Measurements from ENCODE around the gene HSPB6.

The HSPB6 gene

GRCh38 chr19:35767288-35768081, 10.7 kb upstream of the HSPB6 start:
- no peak overlapping the region for H2AFZ ChIP-seq (ENCODE audit: low read length)
- H2BK120ac ChIP-seq (ENCODE audit: low read depth, low read length): no peak overlapping the region
- peak overlapping the region; percentile 11 for H3K4me2 ChIP-seq (ENCODE audit: insufficient read depth, low read length, poor library complexity, severe bottlenecking)
- WGBS, 2 donors (ENCODE audit: extremely low coverage in 2 of 2, insufficient read length in 2 of 2, insufficient replicate concordance in 1 of 2): no CpG with 5 or more reads among the region's 34 CpGs
- H2AK5ac ChIP-seq (ENCODE audit: low read depth, low read length): no peak overlapping the region
- H3K27ac ChIP-seq (replicated peaks; ENCODE audit: low read length): no peak overlapping the region
- peak overlapping the region; percentile 43 for H3K23ac ChIP-seq (ENCODE audit: low read depth, low read length, poor library complexity)
- no peak overlapping the region for H3K18ac ChIP-seq (ENCODE audit: low read length)
- peaks cover 21 to 55% of the 10 kb centered on the region in 2 donors for H3K36me3 ChIP-seq (replicated peaks in 1 of 2; ENCODE audit: control insufficient read depth in 2 of 2, insufficient read depth in 2 of 2, low read length in 2 of 2)
- H3K14ac ChIP-seq (ENCODE audit: low read length): peak overlapping the region; percentile 38
- peak overlapping the region; percentile 66 for H3K4ac ChIP-seq (ENCODE audit: low read length)
- no peak overlapping the region for H2BK15ac ChIP-seq (ENCODE audit: low read length)
- H3K4me1 ChIP-seq (ENCODE audit: control insufficient read depth in 2 of 2, insufficient read depth in 1 of 2, low read depth in 1 of 2, low read length in 2 of 2): peaks cover 0 to 5% of the 10 kb centered on the region in 2 donors
- peaks cover 3% of the 10 kb centered on the region for H3K79me1 ChIP-seq (ENCODE audit: low read depth, low read length)
- no peak overlapping the region for H2BK12ac ChIP-seq (ENCODE audit: low read length)
- H3K4me3 ChIP-seq (ENCODE audit: low read length in 2 of 2): no peak overlapping the region
- no peak overlapping the region for H2BK5ac ChIP-seq (ENCODE audit: low read length)
- no peak for DNase-seq (ENCODE audit: low spot score)
- H3K9me3 ChIP-seq (replicated peaks in 1 of 2; ENCODE audit: control insufficient read depth in 2 of 2, insufficient read depth in 1 of 2, low read depth in 1 of 2, low read length in 2 of 2): no peaks in the 10 kb centered on the region
- H3K9ac ChIP-seq (ENCODE audit: low read depth, low read length, poor library complexity): peak overlapping the region; percentile 81
- H3K27me3 ChIP-seq (ENCODE audit: control insufficient read depth in 3 of 3, insufficient read depth in 3 of 3, low read depth in 1 of 3, low read length in 3 of 3): no peaks in the 10 kb centered on the region
- H4K8ac ChIP-seq (ENCODE audit: low read depth, low read length): no peak overlapping the region
- H4K91ac ChIP-seq (ENCODE audit: low read depth, low read length, poor library complexity): no peak overlapping the region

GRCh38 chr19:35766571-35767104, 9.8 kb upstream of the HSPB6 start:
- Histone ChIP-seq H3K4me2 (ENCODE audit: insufficient read depth, low read length, poor library complexity, severe bottlenecking) (no peak overlapping the region), H3K4ac (ENCODE audit: low read length) (no peak overlapping the region), H3K23ac (ENCODE audit: low read depth, low read length, poor library complexity) (no peak overlapping the region), H2BK120ac (ENCODE audit: low read depth, low read length) (no peak overlapping the region), H3K9me3 (replicated peaks in 1 of 2; ENCODE audit: control insufficient read depth in 2 of 2, insufficient read depth in 1 of 2, low read depth in 1 of 2, low read length in 2 of 2) (no peaks in the 10 kb centered on the region), H4K91ac (ENCODE audit: low read depth, low read length, poor library complexity) (no peak overlapping the region), H3K4me3 (ENCODE audit: low read length in 2 of 2) (no peak overlapping the region), H4K8ac (ENCODE audit: low read depth, low read length) (no peak overlapping the region), H2BK5ac (ENCODE audit: low read length) (no peak overlapping the region), H3K4me1 (ENCODE audit: control insufficient read depth in 2 of 2, insufficient read depth in 1 of 2, low read depth in 1 of 2, low read length in 2 of 2) (peaks cover 0 to 5% of the 10 kb centered on the region in 2 donors), H3K27ac (replicated peaks; ENCODE audit: low read length) (no peak overlapping the region), H2BK12ac (ENCODE audit: low read length) (no peak overlapping the region), H3K18ac (ENCODE audit: low read length) (no peak overlapping the region), H3K9ac (ENCODE audit: low read depth, low read length, poor library complexity) (no peak overlapping the region), H3K79me1 (ENCODE audit: low read depth, low read length) (peaks cover 3% of the 10 kb centered on the region), H2AFZ (ENCODE audit: low read length) (no peak overlapping the region), H2BK15ac (ENCODE audit: low read length) (no peak overlapping the region), H2AK5ac (ENCODE audit: low read depth, low read length) (no peak overlapping the region), H3K36me3 (replicated peaks in 1 of 2; ENCODE audit: control insufficient read depth in 2 of 2, insufficient read depth in 2 of 2, low read length in 2 of 2) (peaks cover 28 to 63% of the 10 kb centered on the region in 2 donors), H3K27me3 (ENCODE audit: control insufficient read depth in 3 of 3, insufficient read depth in 3 of 3, low read depth in 1 of 3, low read length in 3 of 3) (no peaks in the 10 kb centered on the region), H3K14ac (ENCODE audit: low read length) (no peak overlapping the region)
- WGBS, 2 donors (ENCODE audit: extremely low coverage in 2 of 2, insufficient read length in 2 of 2, insufficient replicate concordance in 1 of 2): no CpG with 5 or more reads among the region's 11 CpGs
- DNase-seq (ENCODE audit: low spot score): no peak

GRCh38 chr19:35764432-35765315, 7.8 kb upstream of the HSPB6 start:
- no peak overlapping the region for H2AFZ ChIP-seq (ENCODE audit: low read length)
- H3K4me3 ChIP-seq (ENCODE audit: low read length in 2 of 2): no peak overlapping the region
- H3K9ac ChIP-seq (ENCODE audit: low read depth, low read length, poor library complexity): peak overlapping the region; percentile 44
- H2BK120ac ChIP-seq (ENCODE audit: low read depth, low read length): no peak overlapping the region
- H2BK15ac ChIP-seq (ENCODE audit: low read length): no peak overlapping the region
- no peak overlapping the region for H3K18ac ChIP-seq (ENCODE audit: low read length)
- peak overlapping the region; percentile 28 for H2AK5ac ChIP-seq (ENCODE audit: low read depth, low read length)
- no peak for DNase-seq (ENCODE audit: low spot score)
- H3K36me3 ChIP-seq (replicated peaks in 1 of 2; ENCODE audit: control insufficient read depth in 2 of 2, insufficient read depth in 2 of 2, low read length in 2 of 2): peaks cover 35 to 78% of the 10 kb centered on the region in 2 donors
- H4K91ac ChIP-seq (ENCODE audit: low read depth, low read length, poor library complexity): no peak overlapping the region
- H3K4me2 ChIP-seq (ENCODE audit: insufficient read depth, low read length, poor library complexity, severe bottlenecking): no peak overlapping the region
- H3K4me1 ChIP-seq (ENCODE audit: control insufficient read depth in 2 of 2, insufficient read depth in 1 of 2, low read depth in 1 of 2, low read length in 2 of 2): peaks cover 0 to 5% of the 10 kb centered on the region in 2 donors
- peaks cover 5% of the 10 kb centered on the region for H3K79me1 ChIP-seq (ENCODE audit: low read depth, low read length)
- no peak overlapping the region for H3K27ac ChIP-seq (replicated peaks; ENCODE audit: low read length)
- H3K14ac ChIP-seq (ENCODE audit: low read length): no peak overlapping the region
- H3K27me3 ChIP-seq (ENCODE audit: control insufficient read depth in 3 of 3, insufficient read depth in 3 of 3, low read depth in 1 of 3, low read length in 3 of 3): no peaks in the 10 kb centered on the region
- H2BK12ac ChIP-seq (ENCODE audit: low read length): peak overlapping the region; percentile 1
- peak overlapping the region; percentile 5 for H3K4ac ChIP-seq (ENCODE audit: low read length)
- H4K8ac ChIP-seq (ENCODE audit: low read depth, low read length): no peak overlapping the region
- no peak overlapping the region for H2BK5ac ChIP-seq (ENCODE audit: low read length)
- WGBS, 2 donors (ENCODE audit: extremely low coverage in 2 of 2, insufficient read length in 2 of 2, insufficient replicate concordance in 1 of 2): no CpG with 5 or more reads among the region's 17 CpGs
- no peak overlapping the region for H3K23ac ChIP-seq (ENCODE audit: low read depth, low read length, poor library complexity)
- H3K9me3 ChIP-seq (replicated peaks in 1 of 2; ENCODE audit: control insufficient read depth in 2 of 2, insufficient read depth in 1 of 2, low read depth in 1 of 2, low read length in 2 of 2): no peaks in the 10 kb centered on the region

Measured in neuronal stem cell (in vitro differentiated cells).